Stimulated activated CD4-positive, alpha-beta T cell treated with anti-CD3 and anti-CD28 coated beads, Interleukin-12 subunit alpha, Interleukin-12 subunit beta, amount 100 ng/mL, for 4 hours (primary cell): ENCODE results near the gene PPP6R3.
"Not testable (repeated sequence)": the region's sequence is repeated elsewhere in the genome, so short reads cannot be mapped to it uniquely, and the experiment has no call there.

Experiments
- DNase-seq: peaks from one replicate; pipeline ENCODE4 v3.0.0-alpha.2; 2020

Gene PPP6R3

GRCh38 chr11:68460741-68461574, at the start of gene PPP6R3:
PPP6R3 (plus strand) TSS chr11:68460752; CDS start chr11:68537665, 76,913 bp downstream.
- no peak for DNase-seq

- DNase-seq = no peak
Observed at GRCh38 chr11:68411501-68411991, 49.0 kb upstream of the PPP6R3 start.

GRCh38 chr11:68412593-68413475, 47.7 kb upstream of the PPP6R3 start:
- no peak for DNase-seq

DNA sequence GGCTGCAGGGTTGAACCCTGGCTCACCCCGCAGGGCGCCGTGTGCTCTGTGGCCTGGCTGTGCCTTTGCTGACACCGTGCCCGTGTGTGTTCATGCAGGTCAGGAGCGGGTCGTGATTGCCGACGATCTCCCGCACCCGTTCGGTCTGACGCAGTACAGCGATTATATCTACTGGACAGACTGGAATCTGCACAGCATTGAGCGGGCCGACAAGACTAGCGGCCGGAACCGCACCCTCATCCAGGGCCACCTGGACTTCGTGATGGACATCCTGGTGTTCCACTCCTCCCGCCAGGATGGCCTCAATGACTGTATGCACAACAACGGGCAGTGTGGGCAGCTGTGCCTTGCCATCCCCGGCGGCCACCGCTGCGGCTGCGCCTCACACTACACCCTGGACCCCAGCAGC, 47.0 kb upstream of the PPP6R3 start:
- no peak for DNase-seq

- DNase-seq = no peak
Observed at GRCh38 chr11:68414496-68415221, 45.9 kb upstream of the PPP6R3 start.

DNA sequence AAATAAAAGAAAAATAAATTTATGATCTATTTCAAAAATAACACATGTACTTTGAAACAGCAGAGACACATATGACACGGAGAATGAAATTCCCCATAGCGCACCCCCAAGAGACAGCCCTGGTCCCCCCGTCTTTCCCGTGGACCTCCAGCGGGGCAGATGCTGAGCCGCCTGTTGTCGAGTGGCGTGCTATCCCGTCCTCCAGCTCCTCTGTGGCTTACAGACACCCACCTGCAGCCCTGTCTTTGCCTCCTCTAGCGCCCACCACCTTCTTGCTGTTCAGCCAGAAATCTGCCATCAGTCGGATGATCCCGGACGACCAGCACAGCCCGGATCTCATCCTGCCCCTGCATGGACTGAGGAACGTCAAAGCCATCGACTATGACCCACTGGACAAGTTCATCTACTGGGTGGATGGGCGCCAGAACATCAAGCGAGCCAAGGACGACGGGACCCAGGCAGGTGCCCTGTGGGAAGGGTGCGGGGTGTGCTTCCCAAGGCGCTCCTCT, 44.4 kb upstream of the PPP6R3 start:
- no peak for DNase-seq

GRCh38 chr11:68418648-68419047, 41.9 kb upstream of the PPP6R3 start:
- DNase-seq = no peak

DNA sequence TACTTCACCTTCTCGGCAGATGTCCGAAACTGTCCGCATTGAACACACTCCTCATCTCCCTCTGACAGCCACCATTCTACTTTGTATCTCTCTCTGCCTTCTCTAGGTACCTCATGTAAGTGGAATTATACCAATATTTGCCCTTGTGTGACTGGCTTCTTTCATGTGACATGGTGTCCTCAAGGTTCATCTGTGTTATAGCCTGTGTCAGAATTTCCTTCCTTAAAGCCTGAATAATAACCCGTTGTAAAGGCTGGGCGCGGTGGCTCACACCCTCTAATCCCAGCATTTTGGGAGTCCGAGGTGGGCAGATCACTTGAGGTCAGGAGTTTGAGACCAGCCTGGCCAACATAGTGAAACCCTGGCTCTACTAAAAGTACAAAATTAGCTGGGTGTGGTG, 40.4 kb upstream of the PPP6R3 start:
- DNase-seq = no peak

DNA sequence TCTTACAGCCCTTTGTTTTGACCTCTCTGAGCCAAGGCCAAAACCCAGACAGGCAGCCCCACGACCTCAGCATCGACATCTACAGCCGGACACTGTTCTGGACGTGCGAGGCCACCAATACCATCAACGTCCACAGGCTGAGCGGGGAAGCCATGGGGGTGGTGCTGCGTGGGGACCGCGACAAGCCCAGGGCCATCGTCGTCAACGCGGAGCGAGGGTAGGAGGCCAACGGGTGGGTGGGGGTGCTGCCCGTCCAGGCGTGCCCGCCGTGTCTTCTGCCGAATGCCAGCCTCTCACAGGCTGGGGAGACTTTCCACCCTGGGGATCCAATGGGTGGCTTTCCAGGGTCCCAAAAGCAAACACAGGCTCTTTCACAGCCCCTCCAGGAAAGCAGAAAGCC, 37.1 kb upstream of the PPP6R3 start:
- DNase-seq = no peak

- no peak for DNase-seq
Observed at GRCh38 chr11:68424101-68424632, 36.4 kb upstream of the PPP6R3 start.

DNA sequence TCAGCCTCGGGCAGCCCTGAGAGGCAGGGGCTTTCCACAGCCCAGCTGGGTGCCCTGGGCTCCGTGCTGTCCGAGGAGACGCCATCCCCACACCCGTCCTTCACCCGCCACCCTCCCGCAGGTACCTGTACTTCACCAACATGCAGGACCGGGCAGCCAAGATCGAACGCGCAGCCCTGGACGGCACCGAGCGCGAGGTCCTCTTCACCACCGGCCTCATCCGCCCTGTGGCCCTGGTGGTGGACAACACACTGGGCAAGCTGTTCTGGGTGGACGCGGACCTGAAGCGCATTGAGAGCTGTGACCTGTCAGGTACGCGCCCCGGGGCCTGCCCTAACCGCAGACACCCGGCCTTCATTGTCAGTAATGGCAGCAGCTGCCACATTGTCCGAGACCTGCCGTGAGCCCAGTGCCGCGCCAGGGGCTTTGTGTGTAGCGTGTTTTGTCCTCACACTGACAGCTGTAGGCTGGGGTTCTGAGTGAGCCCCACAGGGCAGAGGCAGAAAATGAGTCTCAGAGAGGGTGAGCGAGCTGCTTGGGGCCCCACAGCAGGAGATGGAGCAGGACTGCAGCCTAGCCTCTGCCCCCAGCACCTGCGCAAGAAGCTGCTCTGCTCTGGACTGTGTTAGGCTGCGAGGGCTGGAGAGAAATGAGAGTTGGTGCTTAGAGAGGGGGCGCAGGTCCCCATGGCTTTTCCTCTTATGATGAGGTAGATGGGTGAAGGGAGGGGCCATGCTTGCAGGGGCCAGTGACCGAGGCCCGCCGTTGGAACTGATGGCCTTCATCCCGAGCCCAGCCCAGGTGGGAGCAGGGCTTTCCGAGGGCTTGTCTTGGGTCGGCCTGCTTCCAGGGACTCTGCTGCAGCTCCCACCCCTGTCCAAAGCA, 35.3 kb upstream of the PPP6R3 start:
- no peak for DNase-seq

DNA sequence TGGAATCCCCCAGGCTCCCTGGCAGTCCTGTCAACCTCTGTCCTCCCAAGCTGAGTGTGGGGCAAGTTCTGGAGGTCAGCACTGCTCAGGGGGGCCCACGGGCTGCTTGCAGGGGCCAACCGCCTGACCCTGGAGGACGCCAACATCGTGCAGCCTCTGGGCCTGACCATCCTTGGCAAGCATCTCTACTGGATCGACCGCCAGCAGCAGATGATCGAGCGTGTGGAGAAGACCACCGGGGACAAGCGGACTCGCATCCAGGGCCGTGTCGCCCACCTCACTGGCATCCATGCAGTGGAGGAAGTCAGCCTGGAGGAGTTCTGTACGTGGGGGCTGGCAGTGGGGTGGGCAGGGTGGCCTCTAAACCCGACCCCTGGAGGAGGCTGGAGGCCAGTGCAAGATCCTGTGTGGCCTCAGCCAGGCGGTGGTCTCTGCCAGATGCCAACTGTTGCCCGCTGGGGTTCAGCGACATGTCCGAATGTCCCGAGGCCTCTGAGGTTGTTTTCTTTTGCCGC, 34.6 kb upstream of the PPP6R3 start:
- no peak for DNase-seq

GRCh38 chr11:68429661-68430060, 30.9 kb upstream of the PPP6R3 start:
- DNase-seq = no peak

GRCh38 chr11:68430384-68430783, 30.2 kb upstream of the PPP6R3 start:
- DNase-seq = no peak

GRCh38 chr11:68430801-68431200, 29.8 kb upstream of the PPP6R3 start:
- no peak for DNase-seq

- no peak for DNase-seq
Observed at GRCh38 chr11:68431984-68432645, 28.4 kb upstream of the PPP6R3 start.

DNA sequence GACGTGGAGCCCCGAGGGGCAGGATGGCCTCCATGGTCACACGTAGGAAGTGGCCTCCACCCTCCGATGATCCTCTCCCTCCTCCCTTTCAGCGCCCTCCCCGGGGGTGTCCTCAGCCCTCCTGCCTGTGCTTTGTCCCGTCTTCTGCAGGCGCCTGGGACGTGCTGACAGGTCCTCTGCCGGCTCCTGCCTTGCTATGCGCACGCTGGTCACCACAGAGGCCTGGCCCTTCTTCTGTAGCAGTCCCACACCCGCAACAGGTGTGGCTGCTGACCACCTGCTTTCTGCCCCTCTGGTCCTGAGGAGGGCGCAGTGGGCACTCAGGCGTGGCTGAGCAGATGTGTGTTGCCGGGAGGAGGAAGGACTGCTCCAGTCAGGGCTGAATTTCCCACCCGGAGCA, 27.7 kb upstream of the PPP6R3 start:
- DNase-seq = no peak

DNA sequence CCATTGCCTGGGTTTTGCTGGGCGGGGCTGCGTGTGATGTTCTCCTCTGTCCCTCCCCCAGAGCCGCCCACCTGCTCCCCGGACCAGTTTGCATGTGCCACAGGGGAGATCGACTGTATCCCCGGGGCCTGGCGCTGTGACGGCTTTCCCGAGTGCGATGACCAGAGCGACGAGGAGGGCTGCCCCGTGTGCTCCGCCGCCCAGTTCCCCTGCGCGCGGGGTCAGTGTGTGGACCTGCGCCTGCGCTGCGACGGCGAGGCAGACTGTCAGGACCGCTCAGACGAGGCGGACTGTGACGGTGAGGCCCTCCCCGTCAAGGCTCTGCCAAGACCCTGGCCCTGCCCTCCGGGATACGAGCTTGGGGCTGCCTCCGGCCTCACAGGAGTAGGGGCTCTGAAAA, 27.0 kb upstream of the PPP6R3 start:
- no peak for DNase-seq

DNA sequence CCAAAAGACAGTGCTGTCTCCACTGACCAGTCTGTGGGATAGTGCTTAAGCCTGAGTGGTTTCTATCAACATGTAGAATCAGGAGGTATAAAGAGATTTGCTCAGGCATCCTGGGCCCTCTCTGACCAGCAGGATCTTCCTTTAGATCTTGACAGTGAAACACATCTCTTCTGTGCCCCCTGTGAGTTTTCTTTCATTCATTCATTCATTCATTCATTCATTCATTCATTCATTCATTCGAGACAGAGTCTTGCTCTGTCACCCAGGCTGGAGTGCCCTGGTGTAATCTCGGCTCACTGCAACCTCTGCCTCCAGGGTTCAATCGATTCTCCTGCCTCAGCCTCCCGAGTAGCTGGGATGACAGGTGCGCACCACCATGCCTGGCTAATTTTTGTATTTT, 26.4 kb upstream of the PPP6R3 start:
- DNase-seq = not testable (repeated sequence)

GRCh38 chr11:68436162-68436888, 24.2 kb upstream of the PPP6R3 start:
- DNase-seq = no peak
